Panc1 (cell line): Measurements from ENCODE around the gene FGF5. TPM values are rescaled to one million over a fixed set of nuclear protein-coding genes. Genes with fewer than 3 reads are reported as not detected.

Experiments used
- ATAC-seq: fragments of 200-7000 bp; cut with Tn5 transposase; 2 replicates; pipeline ENCODE4 v1.9.1; 2020; ENCODE audit warnings: mild to moderate bottlenecking, moderate library complexity
- BruUV-seq: library from RNA; stranded (reverse); fragments of 400-500 nt; replicated peaks from 2 replicates; lab custom pipeline; 2021; lab: Mats Ljungman, UMichigan
- CTCF ChIA-PET: fragments of 300-600 bp; sonication (Branson Sonifier 250); formaldehyde crosslinking; loops from one replicate; lab custom pipeline; 2022; ENCODE audit warnings: antibody characterized with exemption; lab: Charles Lee
- POLR2A ChIA-PET: fragments of 300-600 bp; sonication (Branson Sonifier 250); formaldehyde crosslinking; loops from one replicate; lab custom pipeline; 2022; ENCODE audit warnings: antibody characterized with exemption; lab: Charles Lee
- DNase-seq: peaks from one replicate; pipeline ENCODE4 v3.0.0-alpha.2; 2010; ENCODE audit warnings: low read depth, low spot score
- H3K27ac ChIP-seq: 2 replicates; pipeline ENCODE4 v1.5.1; 2011; ENCODE audit warnings: mild to moderate bottlenecking, low read length, inconsistent platforms
- H3K27me3 ChIP-seq: fragments of 200-500 bp; sonication (Bioruptor generic); 2 replicates; pipeline ENCODE4 v1.6.0; 2014; ENCODE audit warnings: low read length, inconsistent platforms; ENCODE audit not compliant: control insufficient read depth, insufficient read depth
- H3K36me3 ChIP-seq: fragments of 200-500 bp; sonication (Bioruptor generic); 2 replicates; pipeline ENCODE4 v1.5.1; 2014; ENCODE audit warnings: inconsistent platforms, mild to moderate bottlenecking, low read length, moderate library complexity; ENCODE audit not compliant: control insufficient read depth, insufficient read depth
- H3K4me1 ChIP-seq: 2 replicates; pipeline ENCODE4 v1.5.1; 2011; ENCODE audit warnings: inconsistent platforms, mild to moderate bottlenecking, low read length, moderate library complexity; ENCODE audit not compliant: control insufficient read depth, insufficient read depth
- H3K4me3 ChIP-seq, 2 experiments: 2 replicates each; pipeline ENCODE4 v1.5.1; 2011 to 2012; ENCODE audit warnings: low read depth in 2 of 2, low read length in 2 of 2, mild to moderate bottlenecking in 2 of 2, inconsistent platforms in 1 of 2, moderate library complexity in 1 of 2
- H3K9me3 ChIP-seq: fragments of 200-500 bp; sonication (Bioruptor generic); 2 replicates; pipeline ENCODE4 v1.5.1; 2014; ENCODE audit warnings: low read depth, mild to moderate bottlenecking, inconsistent platforms, low read length, moderate library complexity; ENCODE audit not compliant: control insufficient read depth, insufficient read depth
- CTCF ChIP-seq: fragments of 450-650 bp; IDR thresholded peaks from 2 replicates; pipeline ENCODE4 v1.5.1; 2017; ENCODE audit warnings: mild to moderate bottlenecking
- POLR2AphosphoS5 ChIP-seq: IDR thresholded peaks from 2 replicates; pipeline ENCODE4 v1.6.1; 2012; ENCODE audit warnings: mild to moderate bottlenecking, low read depth, low read length, moderate library complexity
- REST ChIP-seq, 2 experiments: IDR thresholded peaks; 2 replicates each; pipeline ENCODE4 v1.6.1; 2011 to 2012; ENCODE audit warnings: low read depth in 2 of 2, control low read depth in 1 of 2, low read length in 1 of 2, mild to moderate bottlenecking in 1 of 2, moderate library complexity in 1 of 2; ENCODE audit not compliant: insufficient read depth in 1 of 2
- SIN3A ChIP-seq: IDR thresholded peaks from 2 replicates; pipeline ENCODE4 v1.6.1; 2012; ENCODE audit warnings: low read depth, mild to moderate bottlenecking, low read length, moderate library complexity, borderline replicate concordance; ENCODE audit not compliant: insufficient read depth
- TCF7L2 ChIP-seq: IDR thresholded peaks from 2 replicates; pipeline ENCODE4 v1.6.1; 2011; ENCODE audit warnings: mild to moderate bottlenecking, low read depth, low read length, inconsistent platforms
- in situ Hi-C: cut with HindIII; loops from 2 replicates; pipeline ENCODE4 v1.10.0; 2016; ENCODE audit warnings: low sequenced_read_pairs, low pct_unique_long_range_greater_than_20kb
- intact Hi-C: fragments of 100-400 bp; cut with micrococcal nuclease; formaldehyde crosslinking; loops from one replicate; pipeline ENCODE4 v1.10.0; 2022; ENCODE audit not compliant: unreplicated experiment
- total RNA-seq: library from RNA; stranded (reverse); gene quantifications from one replicate; pipeline ENCODE4 v1.2.1, GENCODE V29; 2021; ENCODE audit not compliant: unreplicated experiment

Gene FGF5
- total RNA-seq, 1 experiment from 2014 or later: 1.3 TPM

GRCh38 chr4:80232707-80233370 is 33.6 kb upstream of the FGF5 start:
- ATAC-seq: no peak

GRCh38 chr4:80233390-80233789 is 33.1 kb upstream of the FGF5 start:
- DNase-seq: no peak
- TF ChIP-seq POLR2AphosphoS5 (no peak), REST (IDR thresholded peaks at IDR 0.05; ENCODE audit: insufficient read depth in 1 of 2, low read depth in 2 of 2, low read length in 1 of 2) (no peak), TCF7L2 (no peak), CTCF (no peak), SIN3A (no peak)
- no peaks in the 10 kb centered on the region for H3K36me3 ChIP-seq
- H3K4me3 ChIP-seq: no peak overlapping the region
- no peaks in the 10 kb centered on the region for H3K4me1 ChIP-seq
- H3K27ac ChIP-seq: no peak overlapping the region
- POLR2A ChIA-PET: no interaction called here
- in situ Hi-C loops: no loop called here
- intact Hi-C loops: loop anchor here (5.0 kb wide), 1 partner anchor 99 kb away; no protein-coding TSS in a partner anchor
- H3K9me3 ChIP-seq: no peaks in the 10 kb centered on the region
- no TSS peak for BruUV-seq
- no peaks in the 10 kb centered on the region for H3K27me3 ChIP-seq
- CTCF ChIA-PET: no interaction called here
- no peak for ATAC-seq

More at GRCh38 chr4:80232707-80233370, 33.6 kb upstream of the FGF5 start:
- H3K27me3 ChIP-seq: no peaks in the 10 kb centered on the region
- in situ Hi-C loops: no loop called here
- CTCF ChIA-PET: interaction anchor here (0.6 kb wide), 1 partner anchor 56 kb away, joined by 3 read pairs; no protein-coding TSS in a partner anchor
- H3K9me3 ChIP-seq: no peaks in the 10 kb centered on the region
- BruUV-seq: no TSS peak
- no peaks in the 10 kb centered on the region for H3K36me3 ChIP-seq
- H3K27ac ChIP-seq: no peak overlapping the region
- intact Hi-C loops: loop anchor here (5.0 kb wide), 1 partner anchor 99 kb away; no protein-coding TSS in a partner anchor
- POLR2A ChIA-PET: no interaction called here
- no peaks in the 10 kb centered on the region for H3K4me1 ChIP-seq
- no peak overlapping the region for H3K4me3 ChIP-seq
- TF ChIP-seq CTCF (no peak), SIN3A (no peak), REST (IDR thresholded peaks at IDR 0.05; ENCODE audit: insufficient read depth in 1 of 2, low read depth in 2 of 2, low read length in 1 of 2) (no peak), TCF7L2 (no peak), POLR2AphosphoS5 (no peak)
- no peak for DNase-seq
